HUDEP-2 (cell line): ENCODE results near the gene HMGCLL1.

Experiments
- DNase-seq, 76 experiments: peaks; one replicate each; lab custom pipeline; 2025; ENCODE audit not compliant: unreplicated experiment in 76 of 76; lab: John Stamatoyannopoulos, UW

Gene HMGCLL1

DNA sequence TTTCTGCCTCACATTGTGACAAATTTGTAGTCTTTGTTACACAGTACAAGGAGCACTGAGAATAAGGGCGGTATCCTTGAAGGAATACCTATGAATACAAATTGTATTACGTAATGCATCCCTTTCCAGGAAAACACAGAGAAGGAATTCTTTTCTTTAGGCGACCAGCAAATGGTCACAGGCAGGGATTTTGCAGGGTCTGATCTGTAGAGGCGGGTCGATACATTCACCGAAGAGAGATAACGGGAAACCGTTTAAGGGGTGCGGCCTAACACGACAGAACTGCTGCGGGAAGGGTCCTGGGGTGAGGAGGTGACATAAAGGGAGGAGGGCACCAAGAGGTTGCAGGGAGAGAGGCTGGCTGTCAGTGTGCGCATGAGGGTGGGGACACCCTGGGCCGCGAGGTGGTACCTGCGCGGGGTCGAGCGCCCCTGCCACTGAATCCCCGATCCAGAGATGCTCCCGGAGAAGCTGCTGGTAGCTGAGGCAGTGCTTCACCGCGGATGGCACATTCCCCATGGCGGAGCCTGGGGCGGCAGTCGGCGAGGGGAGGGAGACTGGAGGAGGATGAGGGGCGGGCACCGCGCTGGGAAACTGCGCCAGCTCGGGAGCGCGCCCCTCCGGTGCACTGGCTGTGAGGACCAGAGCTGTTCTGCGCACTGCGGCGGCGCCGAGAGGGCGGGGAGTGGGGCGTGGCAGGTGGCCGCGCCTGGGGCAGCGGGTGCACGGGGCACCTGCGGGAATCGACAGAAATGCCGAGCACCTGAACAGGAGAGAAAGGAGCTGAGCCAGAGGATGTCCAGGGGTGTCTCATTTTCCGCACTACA is at the start of gene HMGCLL1:
Gene HMGCLL1 (minus strand): TSS at position 656 of the 827 bp plus-strand sequence. CDS start 137 bp downstream, at position 519.
- peak in 17 of 76 experiments; percentile 5 to 74 (median 34) for DNase-seq

DNA sequence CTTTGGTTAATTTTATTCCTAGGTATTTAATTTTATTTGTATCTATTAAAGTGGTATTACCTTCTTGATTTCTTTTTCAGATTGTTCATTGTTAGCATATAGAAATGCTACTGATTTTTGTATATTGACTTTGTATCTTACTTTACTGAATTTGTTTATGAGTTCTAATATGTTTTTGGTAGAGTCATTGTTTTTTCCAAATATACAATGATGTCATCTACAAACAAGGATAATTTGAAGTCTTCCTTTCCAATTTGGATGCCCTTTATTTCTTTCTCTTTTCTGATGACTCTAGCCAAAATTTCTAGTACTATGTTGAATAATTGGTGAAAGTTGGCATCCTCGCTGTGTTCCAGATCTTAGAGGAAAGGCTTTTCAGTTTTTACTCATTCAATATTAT is 43.0 kb upstream of the HMGCLL1 start:
- DNase-seq = no peak

DNA sequence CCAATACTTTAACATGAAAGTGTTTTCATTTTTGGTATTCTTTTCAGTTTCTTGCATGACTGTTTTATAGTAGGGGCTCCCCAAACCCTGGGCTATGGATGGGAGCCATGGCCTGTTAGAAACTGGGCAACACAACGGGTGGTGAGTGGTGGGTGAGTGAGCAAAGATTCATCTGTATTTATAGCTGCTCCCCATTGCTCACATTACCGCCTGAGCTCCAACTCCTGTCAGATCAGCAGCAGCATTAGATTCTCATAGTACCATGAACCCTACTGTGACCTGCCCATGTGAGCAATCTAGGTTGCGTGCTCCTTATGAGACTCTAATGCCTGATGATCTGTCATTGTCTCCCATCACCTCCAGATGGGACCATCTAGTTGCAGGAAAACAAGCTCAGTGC is 42.3 kb upstream of the HMGCLL1 start:
- DNase-seq = no peak

DNA sequence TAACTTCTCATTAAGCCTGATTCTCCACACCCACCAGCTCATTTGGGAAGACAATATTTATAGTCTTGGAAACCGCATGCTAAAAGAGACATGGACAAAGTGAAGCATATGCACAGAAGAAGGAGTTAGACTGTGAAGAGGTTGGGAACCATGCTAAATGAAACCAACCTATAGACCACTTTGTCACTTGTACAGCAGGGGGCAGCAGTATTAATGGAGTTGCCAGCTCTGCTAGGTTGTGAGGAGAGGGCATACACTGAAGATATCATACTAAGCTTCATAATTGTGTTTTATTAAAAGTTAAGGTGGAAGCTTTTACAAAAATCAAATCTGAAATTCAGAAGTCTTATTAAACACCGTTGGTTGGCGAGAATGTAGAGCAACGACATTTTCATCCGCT is 38.3 kb upstream of the HMGCLL1 start:
- DNase-seq = peak in 25 of 76 experiments; percentile 2 to 60 (median 17)

DNA sequence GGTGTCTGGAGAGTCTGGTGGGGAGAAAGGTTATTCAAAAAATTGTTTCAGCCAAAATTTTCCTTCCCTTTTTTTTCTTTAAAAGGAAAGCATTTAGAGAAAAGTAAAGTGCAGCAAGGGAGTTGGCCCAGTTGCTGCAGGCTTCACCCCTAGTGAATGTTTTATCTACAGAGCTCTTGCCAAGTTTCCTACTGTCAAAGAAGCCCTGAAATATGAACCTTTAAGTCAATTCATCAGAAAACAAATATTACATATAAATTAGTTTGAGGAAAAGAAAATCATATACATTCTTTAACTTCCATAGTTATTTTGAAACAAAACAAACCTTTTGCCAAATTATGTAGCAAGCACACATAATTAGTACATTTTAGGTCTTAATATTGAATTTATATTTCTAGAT is 25.0 kb upstream of the HMGCLL1 start:
- peak in 5 of 76 experiments; percentile 6 to 41 (median 24) for DNase-seq

DNA sequence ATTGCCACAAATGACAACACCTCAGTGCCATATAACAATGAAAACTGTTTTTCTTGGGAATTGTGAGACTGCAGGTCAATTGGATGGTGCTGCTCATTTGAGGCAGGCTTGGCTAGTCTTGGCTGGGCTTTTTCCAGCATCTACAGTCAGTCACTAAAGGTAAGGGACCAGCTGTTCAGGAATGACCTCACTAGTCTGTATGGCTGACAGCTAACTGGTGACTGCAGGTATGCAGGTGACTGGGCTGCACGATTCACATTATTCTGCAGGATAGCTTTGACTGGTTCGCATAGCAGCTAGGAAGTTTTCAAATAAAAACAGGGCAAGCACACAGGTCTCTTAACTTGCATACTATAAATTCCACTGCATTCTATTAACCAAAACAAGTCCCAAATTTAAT is 22.1 kb upstream of the HMGCLL1 start:
- DNase-seq = no peak

DNA sequence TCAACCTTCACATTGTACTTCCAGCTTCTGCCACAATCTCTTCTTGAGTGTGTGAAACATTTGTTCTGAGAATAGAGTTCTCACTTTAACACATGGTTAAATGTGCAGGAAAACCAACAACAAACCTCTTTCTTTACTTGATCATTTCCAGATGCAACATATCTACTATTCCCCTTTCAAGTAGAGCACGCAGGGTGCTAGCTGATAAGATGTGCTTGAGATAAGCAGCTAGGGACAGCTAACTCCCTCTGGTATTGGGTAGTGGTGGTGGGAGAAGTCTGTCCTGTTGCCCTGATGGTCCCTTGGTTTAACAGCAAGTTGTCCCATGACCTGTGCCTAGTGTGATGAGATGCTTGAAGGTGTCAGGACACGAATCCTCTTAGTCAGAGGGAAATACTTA is 15.4 kb upstream of the HMGCLL1 start:
- DNase-seq = peak in 33 of 76 experiments; percentile 4 to 76 (median 33)

DNA sequence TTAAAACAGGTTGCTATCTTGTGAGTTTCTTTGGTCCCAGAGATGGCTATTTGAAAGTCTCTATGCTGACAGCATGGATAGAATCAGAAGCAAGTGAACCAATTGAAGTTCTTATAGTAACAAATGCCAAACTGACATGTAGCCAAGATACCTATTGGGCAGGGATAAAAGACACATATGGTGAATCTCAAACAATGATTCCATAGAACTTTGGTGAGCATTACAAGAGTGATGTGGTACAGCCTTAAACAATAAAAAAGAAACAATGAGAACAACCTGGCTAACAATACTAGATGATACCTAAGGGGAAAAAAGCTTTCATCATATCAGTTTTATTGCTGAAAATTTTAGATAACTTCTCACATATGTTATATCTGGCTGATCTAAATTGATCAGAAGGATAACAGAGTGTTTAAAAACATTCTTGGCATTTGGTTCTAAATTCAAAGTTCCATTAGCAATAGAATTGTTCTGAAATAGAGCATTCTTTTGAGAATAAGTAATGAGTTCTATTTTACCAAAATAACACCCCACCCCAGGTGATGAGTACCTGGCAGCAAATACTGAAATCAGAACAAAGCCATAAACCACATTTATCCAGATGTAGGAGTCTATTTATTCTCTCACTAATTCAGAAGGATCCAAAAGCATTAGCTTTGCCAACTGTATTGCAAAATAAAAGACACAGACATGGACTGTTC is 5.8 kb upstream of the HMGCLL1 start:
- DNase-seq = no peak

DNA sequence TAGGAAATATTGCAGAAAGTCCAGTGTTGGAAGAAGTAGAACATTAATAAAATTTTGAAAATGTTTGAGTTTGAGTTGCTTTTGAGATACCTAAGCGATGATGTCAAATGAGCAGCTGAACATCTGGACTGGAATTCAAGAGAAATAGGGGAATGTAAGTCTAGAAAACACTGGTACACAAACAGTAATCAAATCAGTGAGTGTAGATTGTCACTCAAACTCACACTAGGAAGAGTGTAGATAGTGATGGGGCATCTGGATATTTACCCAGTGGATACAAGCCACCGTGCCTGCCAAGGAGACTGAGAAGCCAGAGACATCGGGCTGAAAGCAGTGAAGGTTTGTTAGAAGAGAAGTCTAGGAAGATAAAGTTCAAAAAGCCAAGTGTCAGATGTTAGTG is 2.2 kb downstream of the HMGCLL1 start:
- no peak for DNase-seq

DNA sequence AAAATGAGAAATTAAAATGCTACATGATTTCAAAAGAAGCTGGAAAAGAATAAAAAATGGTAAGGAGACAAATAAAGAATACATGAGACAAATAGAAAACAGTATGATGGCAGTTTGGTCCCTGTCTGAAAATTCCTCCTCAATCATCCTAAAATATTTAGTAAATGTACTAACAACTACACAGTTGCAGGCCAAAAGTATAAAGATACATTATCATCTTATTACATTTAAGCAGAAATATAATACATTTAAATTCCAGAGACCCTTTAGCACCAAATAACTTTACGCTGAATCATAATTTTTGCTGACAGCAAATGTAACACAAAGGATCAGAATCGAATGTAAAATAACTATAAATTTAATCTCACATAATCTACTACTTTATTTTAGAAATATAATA is 4.4 kb downstream of the HMGCLL1 start:
- DNase-seq = no peak

DNA sequence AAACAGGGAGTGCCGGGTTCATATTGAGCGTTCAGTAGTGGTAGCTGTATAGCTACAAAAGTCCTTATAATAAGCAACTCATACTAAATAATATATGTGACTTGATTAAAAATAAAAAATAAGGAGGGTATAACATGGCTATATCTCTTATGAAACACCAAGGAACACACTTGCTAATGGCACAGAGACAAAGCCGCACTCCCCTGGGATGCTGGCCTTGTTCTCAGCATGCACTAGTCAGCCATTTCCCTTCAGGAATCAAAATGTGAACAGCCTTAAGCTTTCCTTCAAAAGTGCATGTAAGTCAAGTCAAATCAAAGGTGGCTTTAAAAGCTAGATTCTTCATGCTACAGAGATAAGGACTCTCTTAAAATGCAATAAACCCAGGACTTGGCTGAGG is 9.4 kb downstream of the HMGCLL1 start:
- no peak for DNase-seq

DNA sequence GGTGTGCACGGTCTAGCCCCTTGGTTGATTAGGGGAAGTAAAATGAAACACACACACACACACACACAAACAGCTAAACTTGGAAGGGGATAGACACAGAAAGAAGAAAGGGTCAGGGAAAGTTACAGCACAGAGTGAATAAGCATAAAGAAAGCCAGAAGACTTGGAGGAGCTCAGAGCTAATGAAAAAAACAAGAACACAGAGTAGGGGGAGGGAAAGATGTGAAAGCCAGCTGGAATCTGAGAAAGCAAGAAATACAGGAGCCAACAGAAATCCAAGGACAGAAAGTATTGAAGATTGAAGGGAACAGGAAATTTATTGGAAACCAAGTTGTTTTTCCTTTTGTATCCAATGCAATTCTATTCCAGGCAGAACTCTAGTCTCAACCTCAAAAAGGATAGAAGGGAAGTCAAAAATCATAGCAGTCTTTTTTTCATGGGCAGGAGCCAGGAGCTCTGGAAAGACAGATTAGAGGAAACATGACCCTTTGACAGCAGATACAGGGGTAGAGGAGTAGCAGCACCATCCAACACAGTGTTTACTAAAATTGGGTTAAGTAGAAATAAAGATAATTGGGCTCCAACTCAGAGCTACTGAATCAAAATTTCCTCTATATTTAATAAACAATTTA is 10.1 kb downstream of the HMGCLL1 start:
- no peak for DNase-seq

DNA sequence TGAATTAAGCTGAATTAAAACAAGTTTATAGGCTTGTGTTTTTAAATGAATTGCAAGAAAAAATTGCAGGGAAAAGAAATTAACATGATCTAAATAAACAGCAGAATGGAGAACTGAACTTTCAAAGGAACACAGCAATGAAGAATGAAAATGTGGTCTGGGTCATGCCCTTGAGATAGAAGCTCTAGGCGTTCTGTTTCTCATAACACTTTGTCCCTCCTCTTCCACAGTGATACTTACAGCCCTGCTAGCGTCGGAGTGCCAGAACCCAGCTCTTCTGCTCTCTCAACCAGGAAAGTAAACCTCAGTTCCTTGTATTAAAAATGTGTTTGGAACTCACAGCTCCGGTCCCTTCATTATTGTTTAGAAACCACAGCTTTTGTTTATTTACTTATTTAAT is 11.4 kb downstream of the HMGCLL1 start:
- DNase-seq = no peak

DNA sequence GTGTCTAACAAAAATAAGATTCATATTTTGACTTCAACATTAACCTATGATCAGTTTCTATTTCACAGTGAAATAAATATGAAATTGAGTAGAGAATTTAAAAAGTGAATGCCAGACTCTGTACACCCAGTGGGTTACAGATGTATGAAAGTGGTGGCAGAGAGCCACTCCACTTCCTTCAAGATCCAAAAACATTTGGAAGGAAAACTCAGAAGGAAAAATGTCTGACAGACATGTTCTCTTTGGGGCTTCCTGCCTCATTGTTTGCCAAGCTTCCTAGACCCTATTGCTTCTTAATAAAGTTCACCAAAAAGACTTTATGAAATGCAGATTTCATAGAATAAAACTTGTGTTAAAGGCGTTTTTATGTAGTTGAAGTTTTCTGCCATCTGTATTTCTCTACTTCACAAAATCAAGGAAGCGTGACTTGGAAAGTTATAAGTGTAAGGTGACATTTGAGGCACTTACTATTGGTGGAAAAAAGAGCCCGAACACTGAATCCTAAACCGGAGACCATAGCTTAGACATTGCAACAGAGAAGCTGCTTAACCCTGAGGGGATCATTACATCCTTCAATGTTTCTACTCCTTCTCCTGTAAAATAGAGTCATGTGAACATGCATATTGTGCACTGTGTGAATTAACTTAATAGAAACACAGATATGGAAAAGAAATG is 12.8 kb downstream of the HMGCLL1 start:
- no peak for DNase-seq

DNA sequence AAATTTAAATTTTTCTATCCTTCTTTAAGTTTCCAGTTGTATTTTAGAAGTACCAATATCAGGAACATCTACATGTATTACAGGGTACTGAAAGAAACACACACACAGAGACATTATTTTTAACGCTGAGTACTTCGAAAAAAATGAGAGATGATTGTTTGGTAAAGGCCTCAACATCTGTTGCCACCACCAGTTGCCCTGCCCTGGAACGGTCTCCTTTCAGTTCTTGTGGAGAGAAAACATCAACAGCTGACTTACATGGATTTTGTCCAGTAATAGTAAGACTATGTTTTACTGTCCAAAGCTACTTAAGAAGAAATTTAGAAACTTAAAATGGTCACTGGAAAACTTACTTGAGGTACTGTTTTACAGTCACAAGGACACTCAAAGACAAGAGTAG is 16.7 kb downstream of the HMGCLL1 start:
- no peak for DNase-seq

DNA sequence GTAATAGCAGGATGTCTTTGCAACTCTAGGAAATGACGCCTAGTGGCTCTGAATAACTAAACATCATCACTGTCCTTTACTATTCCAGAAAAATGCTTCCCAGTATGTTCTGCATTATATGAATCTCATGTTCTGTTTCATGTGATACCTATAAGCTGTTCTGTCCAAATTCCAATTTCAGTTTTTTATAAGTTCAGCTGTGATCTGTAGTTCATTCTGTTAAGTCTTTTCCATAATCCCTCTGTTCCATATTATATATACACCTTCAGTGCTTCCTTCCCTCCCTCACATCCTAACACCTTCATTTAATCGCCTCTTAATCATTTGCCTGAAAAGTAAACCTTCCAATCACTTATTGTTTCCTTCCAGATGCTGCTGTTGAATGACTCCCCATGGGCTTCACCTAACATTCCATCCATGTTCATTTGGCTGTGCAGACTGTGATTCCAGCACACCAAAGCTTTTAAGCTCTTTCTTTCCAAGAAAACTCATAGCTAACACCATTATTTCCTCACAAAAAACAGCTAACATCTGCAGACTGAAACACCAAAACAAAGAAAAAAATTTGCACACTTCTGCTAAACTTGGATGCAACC is 18.6 kb downstream of the HMGCLL1 start:
- no peak for DNase-seq

DNA sequence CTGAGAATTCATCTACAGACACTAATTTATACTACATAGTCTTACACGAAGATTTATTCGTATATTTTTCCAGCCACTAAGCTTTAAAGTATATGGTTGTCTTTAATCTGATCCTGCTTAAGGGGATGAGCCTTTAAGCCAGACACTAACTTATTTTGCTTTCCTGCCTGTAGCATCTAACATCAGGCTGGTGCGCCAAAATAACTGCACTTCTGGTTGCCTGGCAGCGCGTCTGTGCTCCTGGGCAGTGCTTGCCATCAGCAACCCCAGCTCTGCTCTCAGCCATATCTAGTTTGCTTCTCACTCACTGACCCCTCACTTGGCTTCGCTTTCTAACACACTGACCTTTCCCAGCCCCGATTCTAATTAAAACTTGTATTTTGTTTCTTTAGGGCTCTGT is 21.8 kb downstream of the HMGCLL1 start:
- no peak for DNase-seq

DNA sequence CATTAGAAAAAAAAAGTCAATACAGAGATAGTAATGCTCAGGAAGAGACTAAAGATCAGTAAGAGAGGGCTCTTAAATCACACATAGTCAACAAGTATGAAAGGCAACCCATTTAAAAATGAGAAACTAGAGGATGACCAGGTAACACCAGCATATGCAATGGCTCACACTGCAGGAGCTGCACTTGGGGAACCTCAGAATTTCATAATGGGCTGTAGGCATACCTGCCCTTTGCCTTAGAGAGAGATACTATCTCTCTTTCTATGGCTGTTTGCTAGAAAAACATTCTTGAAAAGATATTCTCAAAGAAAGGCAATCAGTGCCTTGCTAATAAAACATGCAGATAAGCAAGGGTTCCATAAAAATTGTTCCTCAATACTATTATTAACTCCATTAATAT is 33.2 kb downstream of the HMGCLL1 start:
- no peak for DNase-seq

DNA sequence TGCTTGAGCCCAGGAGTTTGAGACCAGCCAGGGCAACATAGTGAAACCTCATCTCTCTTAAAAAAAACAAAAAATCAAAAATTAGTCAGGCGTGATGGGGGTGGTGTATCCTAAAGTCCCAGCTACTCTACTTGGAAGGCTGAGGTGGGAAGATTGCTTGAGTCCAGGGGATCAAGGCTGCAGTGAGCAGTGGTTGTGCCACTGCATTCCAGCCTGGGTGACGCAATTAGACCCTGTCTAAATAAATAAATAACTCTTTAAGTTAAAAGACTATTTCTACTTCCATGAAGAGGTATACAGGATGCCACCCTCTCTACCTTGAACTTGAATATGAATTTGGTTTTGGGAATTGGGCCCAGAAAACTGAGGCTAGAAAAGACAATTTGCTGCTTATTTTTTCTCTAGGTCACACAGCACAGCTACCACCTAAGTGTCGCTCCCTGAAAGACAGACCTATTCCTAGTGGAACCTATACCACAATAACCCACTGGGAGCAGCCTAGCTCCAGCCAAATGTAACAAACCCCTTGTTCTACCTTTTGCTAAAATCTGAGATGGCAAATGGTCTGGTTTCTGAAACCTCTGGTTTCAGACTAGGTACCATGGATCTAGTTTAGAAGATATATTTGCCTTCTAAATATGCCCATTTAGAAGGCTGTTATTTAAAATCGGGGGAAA is 35.2 kb downstream of the HMGCLL1 start:
- DNase-seq = peak in 2 of 76 experiments; percentile 11 to 18

DNA sequence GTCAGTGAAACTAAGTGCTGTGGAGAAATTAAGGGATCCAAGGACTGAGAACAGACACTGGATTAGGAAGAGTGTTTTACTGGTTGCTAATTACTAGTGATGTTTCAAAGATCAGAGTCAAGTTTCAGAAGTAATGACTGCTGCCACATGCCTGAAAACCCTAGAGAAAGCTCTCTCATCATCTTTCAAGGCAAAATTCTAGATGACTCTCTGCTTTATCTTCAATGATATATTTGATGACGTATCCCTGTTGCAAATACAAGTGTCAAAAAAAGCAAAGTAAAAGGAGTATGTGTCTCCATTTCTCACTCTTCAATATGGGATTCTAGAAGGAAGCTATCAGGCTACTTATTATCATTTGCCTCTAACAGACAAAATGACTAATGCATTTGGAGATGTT is 38.0 kb downstream of the HMGCLL1 start:
- no peak for DNase-seq
